ENCODE data around the gene BRPF1.

DNA sequence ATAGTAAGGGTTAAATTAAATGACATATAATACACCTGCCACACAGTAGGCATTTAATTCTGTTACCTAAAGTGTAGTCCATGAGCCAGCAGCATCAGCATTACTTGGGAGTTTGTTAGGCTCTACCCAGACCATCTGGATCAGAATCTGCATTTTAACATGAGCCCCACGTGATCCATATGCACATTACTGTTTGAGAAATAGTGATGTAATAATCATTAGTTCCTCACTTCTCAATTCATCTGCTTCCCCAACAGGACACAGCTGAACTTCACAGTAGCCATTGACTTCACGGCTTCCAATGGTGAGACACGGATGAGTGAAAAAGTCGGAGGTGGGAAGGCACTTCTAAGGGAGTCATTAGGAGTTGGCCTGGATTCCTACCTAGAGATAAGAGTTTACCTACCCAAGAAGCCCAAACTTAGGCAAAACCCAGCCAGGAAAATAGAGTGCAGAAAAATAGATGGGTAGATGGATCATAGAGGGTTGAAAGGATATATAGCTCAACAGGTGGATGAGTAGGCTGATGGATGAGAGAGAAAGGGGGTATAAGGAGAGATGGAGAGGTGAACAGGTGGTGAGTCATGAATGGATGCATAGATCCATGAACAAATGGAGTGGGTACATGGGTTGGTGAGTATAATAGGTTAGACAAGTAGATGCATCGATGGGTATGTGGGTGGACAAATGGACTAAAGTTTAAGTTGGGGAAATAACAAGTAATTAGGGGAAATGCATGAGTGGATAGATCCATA, 14.6 kb upstream of the BRPF1 start:
- no peak for TF ChIP-seq POLR2AphosphoS5 (IDR thresholded peaks at IDR 0.05; ENCODE audit: low read depth)
- TF ChIP-seq, protein P1, sequence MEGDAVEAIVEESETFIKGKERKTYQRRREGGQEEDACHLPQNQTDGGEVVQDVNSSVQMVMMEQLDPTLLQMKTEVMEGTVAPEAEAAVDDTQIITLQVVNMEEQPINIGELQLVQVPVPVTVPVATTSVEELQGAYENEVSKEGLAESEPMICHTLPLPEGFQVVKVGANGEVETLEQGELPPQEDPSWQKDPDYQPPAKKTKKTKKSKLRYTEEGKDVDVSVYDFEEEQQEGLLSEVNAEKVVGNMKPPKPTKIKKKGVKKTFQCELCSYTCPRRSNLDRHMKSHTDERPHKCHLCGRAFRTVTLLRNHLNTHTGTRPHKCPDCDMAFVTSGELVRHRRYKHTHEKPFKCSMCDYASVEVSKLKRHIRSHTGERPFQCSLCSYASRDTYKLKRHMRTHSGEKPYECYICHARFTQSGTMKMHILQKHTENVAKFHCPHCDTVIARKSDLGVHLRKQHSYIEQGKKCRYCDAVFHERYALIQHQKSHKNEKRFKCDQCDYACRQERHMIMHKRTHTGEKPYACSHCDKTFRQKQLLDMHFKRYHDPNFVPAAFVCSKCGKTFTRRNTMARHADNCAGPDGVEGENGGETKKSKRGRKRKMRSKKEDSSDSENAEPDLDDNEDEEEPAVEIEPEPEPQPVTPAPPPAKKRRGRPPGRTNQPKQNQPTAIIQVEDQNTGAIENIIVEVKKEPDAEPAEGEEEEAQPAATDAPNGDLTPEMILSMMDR (conservative IDR thresholded peaks at IDR 0.05; ENCODE audit: low read depth in 2 of 2), result no peak
- no peak for TF ChIP-seq CREB1 (CRISPR knock-in tag; IDR thresholded peaks at IDR 0.05; ENCODE audit: low read depth)
- no peak for TF ChIP-seq EZH2phosphoT487 (IDR thresholded peaks at IDR 0.05; ENCODE audit: unreplicated experiment)
- no peak for TF ChIP-seq NANOG (IDR thresholded peaks at IDR 0.05; ENCODE audit: borderline replicate concordance)
- TF ChIP-seq, protein P2, sequence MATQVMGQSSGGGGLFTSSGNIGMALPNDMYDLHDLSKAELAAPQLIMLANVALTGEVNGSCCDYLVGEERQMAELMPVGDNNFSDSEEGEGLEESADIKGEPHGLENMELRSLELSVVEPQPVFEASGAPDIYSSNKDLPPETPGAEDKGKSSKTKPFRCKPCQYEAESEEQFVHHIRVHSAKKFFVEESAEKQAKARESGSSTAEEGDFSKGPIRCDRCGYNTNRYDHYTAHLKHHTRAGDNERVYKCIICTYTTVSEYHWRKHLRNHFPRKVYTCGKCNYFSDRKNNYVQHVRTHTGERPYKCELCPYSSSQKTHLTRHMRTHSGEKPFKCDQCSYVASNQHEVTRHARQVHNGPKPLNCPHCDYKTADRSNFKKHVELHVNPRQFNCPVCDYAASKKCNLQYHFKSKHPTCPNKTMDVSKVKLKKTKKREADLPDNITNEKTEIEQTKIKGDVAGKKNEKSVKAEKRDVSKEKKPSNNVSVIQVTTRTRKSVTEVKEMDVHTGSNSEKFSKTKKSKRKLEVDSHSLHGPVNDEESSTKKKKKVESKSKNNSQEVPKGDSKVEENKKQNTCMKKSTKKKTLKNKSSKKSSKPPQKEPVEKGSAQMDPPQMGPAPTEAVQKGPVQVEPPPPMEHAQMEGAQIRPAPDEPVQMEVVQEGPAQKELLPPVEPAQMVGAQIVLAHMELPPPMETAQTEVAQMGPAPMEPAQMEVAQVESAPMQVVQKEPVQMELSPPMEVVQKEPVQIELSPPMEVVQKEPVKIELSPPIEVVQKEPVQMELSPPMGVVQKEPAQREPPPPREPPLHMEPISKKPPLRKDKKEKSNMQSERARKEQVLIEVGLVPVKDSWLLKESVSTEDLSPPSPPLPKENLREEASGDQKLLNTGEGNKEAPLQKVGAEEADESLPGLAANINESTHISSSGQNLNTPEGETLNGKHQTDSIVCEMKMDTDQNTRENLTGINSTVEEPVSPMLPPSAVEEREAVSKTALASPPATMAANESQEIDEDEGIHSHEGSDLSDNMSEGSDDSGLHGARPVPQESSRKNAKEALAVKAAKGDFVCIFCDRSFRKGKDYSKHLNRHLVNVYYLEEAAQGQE (IDR thresholded peaks at IDR 0.05; ENCODE audit: unreplicated experiment), result no peak
- no peak for TF ChIP-seq EZH2 (IDR thresholded peaks at IDR 0.05; ENCODE audit: low read depth, unreplicated experiment)
- no peak for TF ChIP-seq ZNF114 (CRISPR knock-in tag; IDR thresholded peaks at IDR 0.05)
- no peak for TF ChIP-seq JUNB (IDR thresholded peaks at IDR 0.05; ENCODE audit: unreplicated experiment)
- TF ChIP-seq, protein P3, sequence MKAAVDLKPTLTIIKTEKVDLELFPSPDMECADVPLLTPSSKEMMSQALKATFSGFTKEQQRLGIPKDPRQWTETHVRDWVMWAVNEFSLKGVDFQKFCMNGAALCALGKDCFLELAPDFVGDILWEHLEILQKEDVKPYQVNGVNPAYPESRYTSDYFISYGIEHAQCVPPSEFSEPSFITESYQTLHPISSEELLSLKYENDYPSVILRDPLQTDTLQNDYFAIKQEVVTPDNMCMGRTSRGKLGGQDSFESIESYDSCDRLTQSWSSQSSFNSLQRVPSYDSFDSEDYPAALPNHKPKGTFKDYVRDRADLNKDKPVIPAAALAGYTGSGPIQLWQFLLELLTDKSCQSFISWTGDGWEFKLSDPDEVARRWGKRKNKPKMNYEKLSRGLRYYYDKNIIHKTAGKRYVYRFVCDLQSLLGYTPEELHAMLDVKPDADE (IDR thresholded peaks at IDR 0.05), result no peak
- TF ChIP-seq, protein P4, sequence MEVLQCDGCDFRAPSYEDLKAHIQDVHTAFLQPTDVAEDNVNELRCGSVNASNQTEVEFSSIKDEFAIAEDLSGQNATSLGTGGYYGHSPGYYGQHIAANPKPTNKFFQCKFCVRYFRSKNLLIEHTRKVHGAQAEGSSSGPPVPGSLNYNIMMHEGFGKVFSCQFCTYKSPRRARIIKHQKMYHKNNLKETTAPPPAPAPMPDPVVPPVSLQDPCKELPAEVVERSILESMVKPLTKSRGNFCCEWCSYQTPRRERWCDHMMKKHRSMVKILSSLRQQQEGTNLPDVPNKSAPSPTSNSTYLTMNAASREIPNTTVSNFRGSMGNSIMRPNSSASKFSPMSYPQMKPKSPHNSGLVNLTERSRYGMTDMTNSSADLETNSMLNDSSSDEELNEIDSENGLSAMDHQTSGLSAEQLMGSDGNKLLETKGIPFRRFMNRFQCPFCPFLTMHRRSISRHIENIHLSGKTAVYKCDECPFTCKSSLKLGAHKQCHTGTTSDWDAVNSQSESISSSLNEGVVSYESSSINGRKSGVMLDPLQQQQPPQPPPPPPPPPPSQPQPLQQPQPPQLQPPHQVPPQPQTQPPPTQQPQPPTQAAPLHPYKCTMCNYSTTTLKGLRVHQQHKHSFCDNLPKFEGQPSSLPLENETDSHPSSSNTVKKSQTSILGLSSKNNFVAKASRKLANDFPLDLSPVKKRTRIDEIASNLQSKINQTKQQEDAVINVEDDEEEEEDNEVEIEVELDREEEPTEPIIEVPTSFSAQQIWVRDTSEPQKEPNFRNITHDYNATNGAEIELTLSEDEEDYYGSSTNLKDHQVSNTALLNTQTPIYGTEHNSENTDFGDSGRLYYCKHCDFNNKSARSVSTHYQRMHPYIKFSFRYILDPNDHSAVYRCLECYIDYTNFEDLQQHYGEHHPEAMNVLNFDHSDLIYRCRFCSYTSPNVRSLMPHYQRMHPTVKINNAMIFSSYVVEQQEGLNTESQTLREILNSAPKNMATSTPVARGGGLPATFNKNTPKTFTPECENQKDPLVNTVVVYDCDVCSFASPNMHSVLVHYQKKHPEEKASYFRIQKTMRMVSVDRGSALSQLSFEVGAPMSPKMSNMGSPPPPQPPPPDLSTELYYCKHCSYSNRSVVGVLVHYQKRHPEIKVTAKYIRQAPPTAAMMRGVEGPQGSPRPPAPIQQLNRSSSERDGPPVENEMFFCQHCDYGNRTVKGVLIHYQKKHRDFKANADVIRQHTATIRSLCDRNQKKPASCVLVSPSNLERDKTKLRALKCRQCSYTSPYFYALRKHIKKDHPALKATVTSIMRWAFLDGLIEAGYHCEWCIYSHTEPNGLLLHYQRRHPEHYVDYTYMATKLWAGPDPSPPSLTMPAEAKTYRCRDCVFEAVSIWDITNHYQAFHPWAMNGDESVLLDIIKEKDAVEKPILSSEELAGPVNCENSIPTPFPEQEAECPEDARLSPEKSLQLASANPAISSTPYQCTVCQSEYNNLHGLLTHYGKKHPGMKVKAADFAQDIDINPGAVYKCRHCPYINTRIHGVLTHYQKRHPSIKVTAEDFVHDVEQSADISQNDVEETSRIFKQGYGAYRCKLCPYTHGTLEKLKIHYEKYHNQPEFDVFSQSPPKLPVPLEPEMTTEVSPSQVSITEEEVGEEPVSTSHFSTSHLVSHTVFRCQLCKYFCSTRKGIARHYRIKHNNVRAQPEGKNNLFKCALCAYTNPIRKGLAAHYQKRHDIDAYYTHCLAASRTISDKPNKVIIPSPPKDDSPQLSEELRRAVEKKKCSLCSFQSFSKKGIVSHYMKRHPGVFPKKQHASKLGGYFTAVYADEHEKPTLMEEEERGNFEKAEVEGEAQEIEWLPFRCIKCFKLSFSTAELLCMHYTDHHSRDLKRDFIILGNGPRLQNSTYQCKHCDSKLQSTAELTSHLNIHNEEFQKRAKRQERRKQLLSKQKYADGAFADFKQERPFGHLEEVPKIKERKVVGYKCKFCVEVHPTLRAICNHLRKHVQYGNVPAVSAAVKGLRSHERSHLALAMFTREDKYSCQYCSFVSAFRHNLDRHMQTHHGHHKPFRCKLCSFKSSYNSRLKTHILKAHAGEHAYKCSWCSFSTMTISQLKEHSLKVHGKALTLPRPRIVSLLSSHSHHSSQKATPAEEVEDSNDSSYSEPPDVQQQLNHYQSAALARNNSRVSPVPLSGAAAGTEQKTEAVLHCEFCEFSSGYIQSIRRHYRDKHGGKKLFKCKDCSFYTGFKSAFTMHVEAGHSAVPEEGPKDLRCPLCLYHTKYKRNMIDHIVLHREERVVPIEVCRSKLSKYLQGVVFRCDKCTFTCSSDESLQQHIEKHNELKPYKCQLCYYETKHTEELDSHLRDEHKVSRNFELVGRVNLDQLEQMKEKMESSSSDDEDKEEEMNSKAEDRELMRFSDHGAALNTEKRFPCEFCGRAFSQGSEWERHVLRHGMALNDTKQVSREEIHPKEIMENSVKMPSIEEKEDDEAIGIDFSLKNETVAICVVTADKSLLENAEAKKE (CRISPR knock-in tag; IDR thresholded peaks at IDR 0.05), result no peak
- no peak for TF ChIP-seq STAT1 (IDR thresholded peaks at IDR 0.05; ENCODE audit: unreplicated experiment)
- TF ChIP-seq ZNF331 (CRISPR knock-in tag; IDR thresholded peaks at IDR 0.05; ENCODE audit: low read depth), result no peak
